H9 (cell line): Measurements from ENCODE around the gene SLC44A3. TPM values are rescaled to one million over a fixed set of nuclear protein-coding genes. Genes with fewer than 3 reads are reported as not detected.
A peak's percentile ranks its signal among the peaks of the same experiment; 100 is the strongest.

Experiments
- DNase-seq: peaks from one replicate; pipeline ENCODE4 v3.0.0-alpha.2; 2017
- H2AFZ ChIP-seq: one replicate; pipeline ENCODE4 v1.6.1; 2013; ENCODE audit warnings: mild to moderate bottlenecking, low read length, control low read depth, moderate library complexity
- H2AK5ac ChIP-seq: 2 replicates; pipeline ENCODE4 v1.6.1; 2013; ENCODE audit warnings: low read length, control low read depth, mixed read lengths; ENCODE audit not compliant: insufficient read length
- H2BK120ac ChIP-seq: one replicate; pipeline ENCODE4 v1.6.1; 2013; ENCODE audit warnings: low read depth, mild to moderate bottlenecking, low read length, control low read depth, inconsistent platforms; ENCODE audit not compliant: poor library complexity, severe bottlenecking
- H2BK12ac ChIP-seq: 2 replicates; pipeline ENCODE4 v1.6.1; 2013; ENCODE audit warnings: low read length, control low read depth, mixed read lengths, low read depth; ENCODE audit not compliant: insufficient read length
- H2BK15ac ChIP-seq: 2 replicates; pipeline ENCODE4 v1.6.1; 2013; ENCODE audit warnings: low read depth, low read length, control low read depth
- H2BK20ac ChIP-seq: one replicate; pipeline ENCODE4 v1.6.1; 2013; ENCODE audit warnings: low read depth, mild to moderate bottlenecking, low read length, control low read depth, inconsistent platforms; ENCODE audit not compliant: poor library complexity, severe bottlenecking
- H2BK5ac ChIP-seq: 2 replicates; pipeline ENCODE4 v1.6.1; 2013; ENCODE audit warnings: low read length, control low read depth, mixed read lengths; ENCODE audit not compliant: insufficient read length
- H3K14ac ChIP-seq: 2 replicates; pipeline ENCODE4 v1.6.1; 2013; ENCODE audit warnings: low read length, control low read depth; ENCODE audit not compliant: insufficient read depth
- H3K18ac ChIP-seq: 2 replicates; pipeline ENCODE4 v1.6.1; 2013; ENCODE audit warnings: low read depth, mild to moderate bottlenecking, mixed read lengths, low read length, control low read depth; ENCODE audit not compliant: insufficient read length
- H3K23ac ChIP-seq: 2 replicates; pipeline ENCODE4 v1.6.1; 2013; ENCODE audit warnings: low read length, control low read depth, mixed read lengths, low read depth; ENCODE audit not compliant: insufficient read length
- H3K23me2 ChIP-seq: 2 replicates; pipeline ENCODE4 v1.6.1; 2013; ENCODE audit warnings: low read depth, mild to moderate bottlenecking, mixed read lengths, low read length, control low read depth; ENCODE audit not compliant: insufficient read length, poor library complexity, severe bottlenecking
- H3K27ac ChIP-seq: 2 replicates; pipeline ENCODE4 v1.5.1; 2013; ENCODE audit warnings: low read length, control low read depth, mixed read lengths, low read depth; ENCODE audit not compliant: insufficient read length
- H3K27me3 ChIP-seq: 2 replicates; pipeline ENCODE4 v1.6.1; 2013; ENCODE audit warnings: low read length, control low read depth, inconsistent platforms; ENCODE audit not compliant: insufficient read depth
- H3K4ac ChIP-seq: 2 replicates; pipeline ENCODE4 v1.6.1; 2013; ENCODE audit warnings: low read depth, mild to moderate bottlenecking, control low read depth, inconsistent platforms, low read length, moderate library complexity
- H3K4me1 ChIP-seq: 2 replicates; pipeline ENCODE4 v1.6.1; 2013; ENCODE audit warnings: low read length, control low read depth, inconsistent platforms; ENCODE audit not compliant: insufficient read depth
- H3K4me2 ChIP-seq: 2 replicates; pipeline ENCODE4 v1.6.1; 2013; ENCODE audit warnings: low read length, control low read depth, mixed read lengths; ENCODE audit not compliant: insufficient read length, insufficient read depth
- H3K56ac ChIP-seq: 2 replicates; pipeline ENCODE4 v1.6.1; 2013; ENCODE audit warnings: low read depth, mild to moderate bottlenecking, mixed read lengths, low read length, control low read depth; ENCODE audit not compliant: insufficient read length
- H3K79me1 ChIP-seq: 2 replicates; pipeline ENCODE4 v1.6.1; 2013; ENCODE audit warnings: low read depth, mild to moderate bottlenecking, moderate library complexity, low read length, control low read depth, inconsistent platforms; ENCODE audit not compliant: insufficient read depth, poor library complexity, severe bottlenecking
- H3K79me2 ChIP-seq: 2 replicates; pipeline ENCODE4 v1.6.1; 2013; ENCODE audit warnings: low read length, control low read depth, inconsistent platforms; ENCODE audit not compliant: insufficient read depth
- H3K9ac ChIP-seq: 2 replicates; pipeline ENCODE4 v1.6.1; 2013; ENCODE audit warnings: low read length, control low read depth, mixed read lengths; ENCODE audit not compliant: insufficient read length; ENCODE audit errors: extremely low read depth
- H3K9me3 ChIP-seq: one replicate; pipeline ENCODE4 v1.6.1; 2013; ENCODE audit warnings: low read depth, low read length, inconsistent platforms; ENCODE audit not compliant: control insufficient read depth
- H3T11ph ChIP-seq: one replicate; pipeline ENCODE4 v1.6.1; 2013; ENCODE audit warnings: mild to moderate bottlenecking, low read length, control low read depth, inconsistent platforms
- H4K20me1 ChIP-seq: one replicate; pipeline ENCODE4 v1.6.1; 2013; ENCODE audit not compliant: control insufficient read depth, insufficient read length, insufficient read depth
- H4K5ac ChIP-seq: 2 replicates; pipeline ENCODE4 v1.6.1; 2013; ENCODE audit warnings: low read depth, mild to moderate bottlenecking, mixed read lengths, low read length, control low read depth; ENCODE audit not compliant: insufficient read length
- H4K8ac ChIP-seq: replicated peaks from 2 replicates; pipeline ENCODE4 v1.6.1; 2013; ENCODE audit warnings: low read length, control low read depth, mixed read lengths, low read depth; ENCODE audit not compliant: insufficient read length
- H4K91ac ChIP-seq: 2 replicates; pipeline ENCODE4 v1.6.1; 2013; ENCODE audit warnings: low read depth, mild to moderate bottlenecking, moderate library complexity, mixed read lengths, low read length, control low read depth; ENCODE audit not compliant: insufficient read length
- H3K27ac Mint-ChIP-seq, 3 experiments: 2 replicates in 2 of 3; 3 replicates in 1 of 3; pipeline ENCODE4 v1.8.0; 2020 to 2021; ENCODE audit warnings: mixed read lengths in 3 of 3, mild to moderate bottlenecking in 1 of 3, moderate library complexity in 1 of 3
- H3K27me3 Mint-ChIP-seq: 2 replicates; pipeline ENCODE4 v1.8.0; 2021; ENCODE audit warnings: low read depth, mild to moderate bottlenecking, moderate library complexity, mixed read lengths
- H3K36me3 Mint-ChIP-seq, 3 experiments: 2 replicates in 2 of 3; 3 replicates in 1 of 3; pipeline ENCODE4 v1.8.0; 2020 to 2021; ENCODE audit warnings: low read depth in 3 of 3, mixed read lengths in 3 of 3; ENCODE audit not compliant: insufficient read depth in 1 of 3
- H3K4me1 Mint-ChIP-seq, 2 experiments: 2 replicates each; pipeline ENCODE4 v1.8.0; 2020; ENCODE audit warnings: mixed read lengths in 2 of 2
- H3K4me3 Mint-ChIP-seq, 2 experiments: 2 replicates in 1 of 2; 3 replicates in 1 of 2; pipeline ENCODE4 v1.8.0; 2020 to 2021; ENCODE audit warnings: mild to moderate bottlenecking in 2 of 2, mixed read lengths in 2 of 2, moderate library complexity in 1 of 2
- H3K9me3 Mint-ChIP-seq, 2 experiments: 2 replicates in 1 of 2; 3 replicates in 1 of 2; pipeline ENCODE4 v1.8.0; 2020; ENCODE audit warnings: mild to moderate bottlenecking in 2 of 2, mixed read lengths in 2 of 2, moderate library complexity in 1 of 2
- CTCF ChIP-seq: fragments of 200-600 bp; sonication (generic); conservative IDR thresholded peaks from 3 replicates; pipeline ENCODE4 v1.8.0; 2021; ENCODE audit warnings: antibody characterized with exemption, mild to moderate bottlenecking
- WGBS: extraction: QIAGEN DNeasy Blood & Tissue Kit; methylation state at CpG from one replicate; pipeline ENCODE4 v1.1.7; 2013; ENCODE audit warnings: missing lambda C conversion rate, low lambda C conversion rate, mixed read lengths; ENCODE audit not compliant: insufficient read length; ENCODE audit errors: extremely low coverage; 5-methylcytosine and 5-hydroxymethylcytosine counted together
- total RNA-seq: library from RNA; stranded (reverse); gene quantifications from 2 replicates; pipeline ENCODE4 v1.2.1, GENCODE V29; 2021

Gene SLC44A3
- total RNA-seq, 1 experiment from 2014 or later: 5.5 TPM

GRCh38 chr1:94927405-94928175 lies 107.4 kb downstream of the SLC44A3 start:
- peak overlapping the region; percentile 68; the same call in 1 of the 2 replicates for H3K4ac ChIP-seq
- no peak overlapping the region for H2AFZ ChIP-seq
- Mint-ChIP-seq H3K36me3 (peaks cover 18 to 22% (median 18%) of the 10 kb centered on the region in 3 experiments), H3K9me3 (peaks cover 0 to 2% of the 10 kb centered on the region in 2 experiments; a peak in 1 of 5 replicates), H3K27ac (peak overlapping the region; percentile 98 to 100 (median 100)), H3K4me3 (peak overlapping the region; percentile 85 to 94), H3K27me3 (no peaks in the 10 kb centered on the region), H3K4me1 (peaks cover 55 to 60% of the 10 kb centered on the region in 2 experiments)
- no peak overlapping the region for H3K56ac ChIP-seq
- no peaks in the 10 kb centered on the region for H3K9me3 ChIP-seq
- H2BK5ac ChIP-seq: peak overlapping the region; percentile 85
- no peak overlapping the region for H3K23ac ChIP-seq
- H3K14ac ChIP-seq: peak overlapping the region; percentile 96; the same call in 1 of the 2 replicates
- peak overlapping the region; percentile 92 for H3K27ac ChIP-seq
- no peaks in the 10 kb centered on the region for H3K27me3 ChIP-seq
- no peak overlapping the region for H4K5ac ChIP-seq
- no peak overlapping the region for H2BK20ac ChIP-seq
- H4K91ac ChIP-seq: no peak overlapping the region
- H3K18ac ChIP-seq: peak overlapping the region; percentile 97
- peak overlapping the region; percentile 11 for H4K8ac ChIP-seq
- whole genome bisulfite sequencing: no CpG with 5 or more reads among the region's 40 CpGs
- peak overlapping the region; percentile 89 for H3T11ph ChIP-seq
- peak overlapping the region; percentile 83 for H3K9ac ChIP-seq
- H3K4me1 ChIP-seq: peaks cover 19% of the 10 kb centered on the region; the same call in 1 of the 2 replicates
- H3K4me2 ChIP-seq: peak overlapping the region; percentile 76
- H2BK15ac ChIP-seq: no peak overlapping the region
- H3K79me2 ChIP-seq: peaks cover 24% of the 10 kb centered on the region
- no peaks in the 10 kb centered on the region for H4K20me1 ChIP-seq
- peak; percentile 81 for DNase-seq
- H2BK12ac ChIP-seq: peak overlapping the region; percentile 28
- H3K79me1 ChIP-seq: peaks cover 5% of the 10 kb centered on the region
- peaks cover 18% of the 10 kb centered on the region for H3K23me2 ChIP-seq
- H2AK5ac ChIP-seq: no peak overlapping the region
- TF ChIP-seq CTCF: no peak
- H2BK120ac ChIP-seq: peak overlapping the region; percentile 92
